Activated naive CD4-positive, alpha-beta T cell treated with anti-CD3 and anti-CD28 coated beads for 36 hours (primary cell): ENCODE results near the gene SLC26A4. TPM values are rescaled to one million over a fixed set of nuclear protein-coding genes. Genes with fewer than 3 reads are reported as not detected.

Experiments
- CTCF ChIA-PET: fragments of 350-600 bp; sonication (Branson Sonifier 250); formaldehyde crosslinking; loops from one replicate; lab custom pipeline; 2021; ENCODE audit warnings: antibody characterized with exemption; lab: Charles Lee
- DNase-seq: peaks from one replicate; pipeline ENCODE4 v3.0.0-alpha.2; 2020
- H3K27ac Mint-ChIP-seq: one replicate; pipeline ENCODE4 v1.8.0; 2021; ENCODE audit warnings: mild to moderate bottlenecking, mixed read lengths
- H3K27me3 Mint-ChIP-seq: one replicate; pipeline ENCODE4 v1.8.0; 2021; ENCODE audit warnings: low read depth, mixed read lengths
- H3K36me3 Mint-ChIP-seq: one replicate; pipeline ENCODE4 v1.8.0; 2021; ENCODE audit warnings: low read depth, mixed read lengths
- H3K4me1 Mint-ChIP-seq: one replicate; pipeline ENCODE4 v1.8.0; 2021; ENCODE audit warnings: low read depth, mixed read lengths
- H3K4me3 Mint-ChIP-seq: one replicate; pipeline ENCODE4 v1.8.0; 2021; ENCODE audit warnings: mild to moderate bottlenecking, moderate library complexity, mixed read lengths
- H3K9me3 Mint-ChIP-seq: one replicate; pipeline ENCODE4 v1.8.0; 2021; ENCODE audit warnings: mixed read lengths
- intact Hi-C: fragments of 100-400 bp; cut with micrococcal nuclease; formaldehyde crosslinking; loops from one replicate; pipeline ENCODE4 v1.15.1; 2023
- total RNA-seq, 2 experiments: library from RNA; stranded (reverse); gene quantifications; one replicate each; pipeline ENCODE4 v1.2.3, GENCODE V29; 2021

The SLC26A4 gene
- total RNA-seq, 2 experiments from 2014 or later = 0.74 to 1.3 TPM

DNA sequence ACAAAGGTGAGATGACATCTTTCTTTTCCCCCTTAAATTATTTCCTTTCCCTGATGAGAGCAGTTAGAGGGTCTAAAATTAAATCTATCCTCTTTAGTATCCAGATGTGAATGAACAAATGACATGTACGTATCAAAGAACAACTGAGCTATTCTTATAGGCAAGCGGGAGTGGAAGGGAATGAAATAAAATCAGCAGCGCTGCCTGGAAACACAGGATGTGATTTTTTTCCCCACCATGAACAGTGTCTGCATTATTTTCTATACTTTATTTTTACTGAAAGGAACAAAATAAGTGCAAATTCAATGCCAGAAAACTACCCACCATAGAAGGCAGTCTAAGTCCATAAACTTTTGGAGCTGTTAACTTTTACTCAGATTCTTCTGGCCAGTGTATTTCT lies 40.6 kb downstream of the SLC26A4 start:
- DNase-seq = no peak
- peaks cover 5% of the 10 kb centered on the region for H3K4me1 Mint-ChIP-seq
- H3K27me3 Mint-ChIP-seq = peaks cover 3% of the 10 kb centered on the region
- H3K27ac Mint-ChIP-seq = no peak overlapping the region
- CTCF ChIA-PET = interaction anchor here (0.8 to 0.9 kb wide), 2 partner anchors 11 to 12 kb away, joined by 3 read pairs; no protein-coding TSS in a partner anchor
- H3K36me3 Mint-ChIP-seq = no peaks in the 10 kb centered on the region
- no peak overlapping the region for H3K4me3 Mint-ChIP-seq
- intact Hi-C loops = no loop called here
- no peaks in the 10 kb centered on the region for H3K9me3 Mint-ChIP-seq

DNA sequence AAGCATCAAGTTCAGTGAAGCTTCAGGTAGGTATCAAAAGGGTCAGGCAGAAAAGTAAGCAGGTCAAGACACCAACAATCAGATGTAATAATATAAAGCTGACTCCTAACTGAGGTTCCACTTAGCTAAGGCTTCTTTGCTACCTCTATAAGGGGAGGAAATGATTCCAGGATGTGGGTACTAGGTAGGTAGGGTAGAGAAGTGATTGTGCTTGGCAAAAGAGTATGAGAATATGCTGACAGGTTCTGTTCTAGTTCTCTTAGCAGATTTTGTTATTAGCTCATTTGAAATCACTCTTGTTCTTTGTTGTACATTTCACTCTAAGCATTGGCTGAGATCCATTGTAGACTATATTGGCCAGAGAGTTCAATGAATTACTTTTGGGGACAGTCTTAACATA lies 42.6 kb downstream of the SLC26A4 start:
- CTCF ChIA-PET = interaction anchor here (1.1 to 1.3 kb wide), 2 partner anchors 10 to 172 kb away, joined by 3 read pairs; no protein-coding TSS in a partner anchor
- no peaks in the 10 kb centered on the region for H3K36me3 Mint-ChIP-seq
- no peak overlapping the region for H3K27ac Mint-ChIP-seq
- intact Hi-C loops = no loop called here
- H3K27me3 Mint-ChIP-seq = peaks cover 3% of the 10 kb centered on the region
- no peak overlapping the region for H3K4me3 Mint-ChIP-seq
- H3K4me1 Mint-ChIP-seq = peaks cover 2% of the 10 kb centered on the region
- DNase-seq = no peak
- H3K9me3 Mint-ChIP-seq = no peaks in the 10 kb centered on the region

DNA sequence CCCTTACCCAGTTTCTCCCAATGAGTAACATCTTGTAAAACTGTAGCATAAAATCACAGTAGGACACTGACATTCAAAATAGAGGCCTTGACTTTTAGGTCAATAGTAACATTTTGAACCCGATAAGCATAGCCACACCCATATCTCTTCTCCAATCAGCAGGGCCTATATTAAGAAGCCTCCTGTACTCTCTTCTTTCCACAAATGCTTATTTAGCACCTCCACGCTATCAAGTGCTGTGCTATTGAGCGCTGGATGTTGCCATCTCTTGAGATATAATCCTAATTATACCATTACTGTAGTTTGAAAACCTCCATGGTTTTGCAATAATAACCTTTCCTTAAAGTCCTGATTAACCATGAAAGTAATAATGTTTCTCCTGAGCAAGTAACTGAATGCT lies 43.2 kb downstream of the SLC26A4 start:
- CTCF ChIA-PET = interaction anchor here (1.1 kb wide), 1 partner anchor 171 kb away, joined by 3 read pairs; no protein-coding TSS in a partner anchor
- intact Hi-C loops = no loop called here
- no peaks in the 10 kb centered on the region for H3K9me3 Mint-ChIP-seq
- peaks cover 3% of the 10 kb centered on the region for H3K27me3 Mint-ChIP-seq
- H3K4me3 Mint-ChIP-seq = no peak overlapping the region
- no peaks in the 10 kb centered on the region for H3K36me3 Mint-ChIP-seq
- peaks cover 2% of the 10 kb centered on the region for H3K4me1 Mint-ChIP-seq
- H3K27ac Mint-ChIP-seq = no peak overlapping the region
- DNase-seq = no peak

DNA sequence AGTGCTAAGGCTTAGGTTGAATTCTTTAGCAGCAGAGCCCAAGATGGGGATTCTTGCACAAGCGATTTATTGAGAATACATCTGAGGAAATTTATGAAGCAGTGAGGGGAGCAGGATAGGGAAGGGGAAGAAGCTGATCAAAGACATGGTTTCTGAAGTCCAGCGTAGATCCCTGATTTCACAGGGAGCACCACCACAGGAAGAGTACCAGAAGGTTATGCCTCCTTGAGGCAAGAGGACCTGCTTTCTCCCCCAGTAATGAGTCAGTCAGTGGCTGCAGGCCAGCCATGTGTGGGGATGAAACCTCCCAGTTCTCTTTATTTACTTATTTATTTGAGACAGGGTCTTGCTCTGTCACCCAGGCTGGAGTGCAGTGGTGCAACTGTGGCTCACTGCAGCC lies 48.3 kb downstream of the SLC26A4 start:
- CTCF ChIA-PET = interaction anchor here (0.6 kb wide), 2 partner anchors 288 to 1173 kb away, joined by 4 read pairs; no protein-coding TSS in a partner anchor
- H3K4me3 Mint-ChIP-seq = no peak overlapping the region
- no peaks in the 10 kb centered on the region for H3K4me1 Mint-ChIP-seq
- H3K27me3 Mint-ChIP-seq = no peaks in the 10 kb centered on the region
- H3K9me3 Mint-ChIP-seq = no peaks in the 10 kb centered on the region
- intact Hi-C loops = loop anchor here (5.0 kb wide), 1 partner anchor 37 kb away; no protein-coding TSS in a partner anchor
- no peaks in the 10 kb centered on the region for H3K36me3 Mint-ChIP-seq
- H3K27ac Mint-ChIP-seq = no peak overlapping the region
- DNase-seq = no peak

DNA sequence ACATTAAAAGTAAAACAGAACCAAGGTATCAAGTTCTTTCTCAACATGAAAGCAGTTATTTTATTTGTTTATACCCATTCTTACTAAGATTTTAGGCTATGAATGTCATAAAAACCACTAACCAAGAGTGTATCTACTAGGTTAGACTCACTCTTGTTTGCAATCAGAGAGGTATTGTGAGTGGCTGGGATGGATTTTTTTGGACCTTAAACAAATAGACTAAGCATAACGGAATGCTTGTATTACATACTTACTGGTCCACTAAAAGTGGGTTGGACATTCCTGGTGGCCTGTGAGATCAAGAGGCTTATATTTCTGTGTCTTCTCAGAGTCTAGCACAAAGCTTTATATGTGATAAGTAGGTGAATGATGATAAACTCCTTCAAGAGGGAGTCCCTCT lies 50.7 kb downstream of the SLC26A4 start:
- no peak for DNase-seq
- Mint-ChIP-seq H3K36me3 (no peaks in the 10 kb centered on the region), H3K4me3 (no peak overlapping the region), H3K9me3 (no peaks in the 10 kb centered on the region), H3K4me1 (no peaks in the 10 kb centered on the region), H3K27me3 (no peaks in the 10 kb centered on the region), H3K27ac (no peak overlapping the region)
- CTCF ChIA-PET = interaction anchor here (0.7 kb wide), 2 partner anchors 10 to 735 kb away, joined by 3 read pairs; no protein-coding TSS in a partner anchor
- intact Hi-C loops = no loop called here

DNA sequence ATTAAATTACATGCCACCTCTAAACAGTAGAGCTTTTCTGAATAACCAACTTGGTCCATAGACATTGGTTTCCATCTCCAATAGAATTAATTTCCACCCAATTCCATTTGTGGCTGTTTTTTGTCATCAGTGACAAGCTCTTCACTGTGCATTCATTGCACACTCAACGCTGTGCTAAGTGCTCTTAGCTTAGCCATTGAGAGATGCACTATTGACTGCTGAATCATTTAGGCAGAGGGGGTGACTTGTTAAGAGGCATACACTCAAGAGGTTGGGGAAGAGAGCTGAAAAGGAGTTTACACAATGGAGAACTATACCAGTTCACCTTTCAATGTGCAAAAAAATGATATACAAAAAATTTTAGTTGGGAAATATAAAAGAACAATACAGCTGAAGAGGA lies 51.4 kb downstream of the SLC26A4 start:
- Mint-ChIP-seq H3K27me3 (no peaks in the 10 kb centered on the region), H3K4me1 (no peaks in the 10 kb centered on the region), H3K27ac (no peak overlapping the region), H3K9me3 (no peaks in the 10 kb centered on the region), H3K4me3 (no peak overlapping the region), H3K36me3 (no peaks in the 10 kb centered on the region)
- CTCF ChIA-PET = interaction anchor here (0.7 kb wide), 3 partner anchors 10 to 736 kb away, joined by 3 to 4 read pairs (median 3); no protein-coding TSS in a partner anchor
- no peak for DNase-seq
- intact Hi-C loops = no loop called here

DNA sequence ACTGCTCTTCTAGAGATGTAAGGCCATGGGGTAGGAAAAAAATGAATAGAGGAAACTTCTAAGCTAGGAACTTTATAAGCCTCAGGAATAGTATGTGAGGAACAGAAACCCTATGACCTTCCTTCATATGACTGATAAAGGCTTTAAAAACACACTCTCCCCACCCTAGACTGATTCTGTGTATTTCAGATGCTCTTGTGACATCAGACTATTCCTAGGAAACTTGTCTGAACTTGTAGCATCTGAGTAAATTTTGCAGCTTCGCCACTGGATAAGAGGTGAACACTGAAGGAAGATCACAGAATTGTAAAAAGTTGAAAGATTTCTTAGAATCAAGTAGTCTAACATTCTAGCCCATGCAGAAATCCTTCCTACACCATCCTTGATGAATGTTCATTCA lies 52.3 kb downstream of the SLC26A4 start:
- intact Hi-C loops = no loop called here
- CTCF ChIA-PET = interaction anchor here (0.6 to 1.6 kb wide), 4 partner anchors 8 to 12 kb away, joined by 3 read pairs; no protein-coding TSS in a partner anchor
- H3K4me1 Mint-ChIP-seq = no peaks in the 10 kb centered on the region

DNA sequence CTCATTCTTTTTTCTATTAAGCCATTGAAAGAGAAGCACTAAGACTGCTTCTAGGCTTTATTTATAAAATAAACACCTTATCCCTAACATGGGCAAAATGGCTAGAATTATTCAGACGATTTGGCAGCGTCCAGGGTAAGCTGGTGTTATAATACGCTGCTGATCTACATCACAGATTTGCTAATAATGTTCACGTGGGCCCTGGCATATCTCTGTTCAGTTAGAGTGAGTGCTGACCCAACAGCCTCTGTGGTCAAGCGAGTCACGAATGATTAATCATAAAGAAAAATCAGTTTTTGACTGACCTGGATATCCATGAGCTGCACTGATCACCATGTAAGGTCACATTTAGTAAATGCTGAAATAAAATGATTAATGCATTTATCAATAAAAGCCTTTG lies 54.9 kb downstream of the SLC26A4 start:
- no peak overlapping the region for H3K4me3 Mint-ChIP-seq
- no peaks in the 10 kb centered on the region for H3K9me3 Mint-ChIP-seq
- intact Hi-C loops = no loop called here
- DNase-seq = no peak
- no peaks in the 10 kb centered on the region for H3K36me3 Mint-ChIP-seq
- H3K27me3 Mint-ChIP-seq = no peaks in the 10 kb centered on the region
- H3K27ac Mint-ChIP-seq = no peak overlapping the region
- CTCF ChIA-PET = no interaction called here
- H3K4me1 Mint-ChIP-seq = no peaks in the 10 kb centered on the region

More for the DNA sequence above, 52.3 kb downstream of the SLC26A4 start:
- Mint-ChIP-seq H3K36me3 (no peaks in the 10 kb centered on the region), H3K27me3 (no peaks in the 10 kb centered on the region), H3K9me3 (no peaks in the 10 kb centered on the region), H3K4me3 (no peak overlapping the region), H3K27ac (no peak overlapping the region)
- no peak for DNase-seq

DNA sequence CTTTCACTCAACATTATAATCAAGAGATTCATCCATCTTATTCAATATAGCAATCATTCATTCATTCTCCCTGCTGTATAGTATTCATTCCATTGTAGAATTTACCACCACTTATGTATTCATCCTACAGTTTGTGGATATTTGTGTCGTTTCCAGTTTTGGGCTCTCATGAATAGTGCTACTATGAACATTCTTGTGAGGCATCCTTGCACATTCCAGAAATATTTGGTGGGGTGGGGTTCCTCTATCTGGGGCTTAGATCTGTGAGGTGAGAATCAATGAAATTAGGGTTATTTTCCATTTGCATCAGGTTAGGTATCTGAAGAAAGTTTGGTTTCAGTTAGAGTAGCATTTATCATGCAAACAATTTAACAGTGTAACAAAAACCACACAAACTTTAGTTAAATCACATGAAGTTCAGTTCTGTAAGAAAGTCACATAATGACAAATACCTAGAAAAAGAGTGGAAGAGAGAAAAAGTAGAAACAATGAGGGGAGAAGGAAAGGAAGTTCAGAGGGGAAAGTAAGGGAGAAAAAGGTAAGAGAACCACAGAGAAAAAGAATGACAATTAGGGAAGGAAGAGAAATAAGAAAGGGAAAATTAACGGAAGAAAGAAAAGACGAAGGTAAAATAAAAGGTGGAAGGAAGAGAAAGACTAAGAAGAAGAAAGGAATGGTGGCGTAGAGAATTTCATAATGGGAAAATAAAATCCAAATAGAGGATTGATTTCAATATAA lies 58.0 kb downstream of the SLC26A4 start:
- H3K4me1 Mint-ChIP-seq = no peaks in the 10 kb centered on the region
- H3K4me3 Mint-ChIP-seq = no peak overlapping the region
- intact Hi-C loops = no loop called here
- H3K9me3 Mint-ChIP-seq = no peaks in the 10 kb centered on the region
- H3K27me3 Mint-ChIP-seq = no peaks in the 10 kb centered on the region
- CTCF ChIA-PET = interaction anchor here (0.8 kb wide), 1 partner anchor 256 kb away, joined by 3 read pairs; no protein-coding TSS in a partner anchor
- no peaks in the 10 kb centered on the region for H3K36me3 Mint-ChIP-seq
- DNase-seq = no peak
- H3K27ac Mint-ChIP-seq = no peak overlapping the region

DNA sequence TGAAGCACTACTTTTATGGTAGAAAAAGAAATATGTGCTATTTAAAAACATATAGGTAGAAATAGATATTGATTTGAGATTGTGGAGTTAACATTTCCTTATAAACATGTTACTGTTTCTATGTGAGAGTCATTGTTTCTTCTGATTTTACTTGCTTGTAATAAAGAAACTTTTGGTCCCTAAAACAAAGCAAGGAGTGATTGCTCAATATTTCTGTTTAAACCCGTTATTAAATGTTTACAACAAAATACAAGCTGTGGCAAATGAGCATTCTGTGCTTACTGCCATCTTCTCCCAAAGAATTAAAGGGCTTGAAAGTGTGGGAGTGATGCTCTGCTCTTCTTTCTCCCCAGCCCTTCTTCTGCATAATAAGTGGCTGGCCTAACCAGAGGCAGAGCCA lies 60.7 kb downstream of the SLC26A4 start:
- no peak overlapping the region for H3K4me3 Mint-ChIP-seq
- no peaks in the 10 kb centered on the region for H3K36me3 Mint-ChIP-seq
- CTCF ChIA-PET = no interaction called here
- H3K9me3 Mint-ChIP-seq = no peaks in the 10 kb centered on the region
- peaks cover 1% of the 10 kb centered on the region for H3K27me3 Mint-ChIP-seq
- H3K4me1 Mint-ChIP-seq = no peaks in the 10 kb centered on the region
- no peak for DNase-seq
- no peak overlapping the region for H3K27ac Mint-ChIP-seq
- intact Hi-C loops = no loop called here

DNA sequence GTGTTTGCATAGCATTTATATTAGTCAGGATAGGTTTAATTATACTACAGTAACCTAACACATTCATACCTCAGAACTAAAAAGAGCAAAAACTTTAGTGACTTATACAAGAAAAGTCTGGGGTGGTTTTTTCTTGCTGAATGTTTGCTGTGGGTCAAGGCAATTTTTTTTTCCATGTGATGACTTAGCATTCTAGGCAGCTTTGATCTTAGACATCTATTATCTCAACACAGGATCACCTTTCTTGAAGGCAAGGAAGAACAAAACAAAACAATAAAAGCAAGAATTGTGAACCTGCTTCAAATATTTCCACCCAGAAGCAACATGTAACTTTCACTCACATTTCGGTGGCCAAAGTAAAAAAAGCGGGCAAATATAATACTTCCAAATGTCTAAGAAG lies 62.6 kb downstream of the SLC26A4 start:
- no peaks in the 10 kb centered on the region for H3K9me3 Mint-ChIP-seq

DNA sequence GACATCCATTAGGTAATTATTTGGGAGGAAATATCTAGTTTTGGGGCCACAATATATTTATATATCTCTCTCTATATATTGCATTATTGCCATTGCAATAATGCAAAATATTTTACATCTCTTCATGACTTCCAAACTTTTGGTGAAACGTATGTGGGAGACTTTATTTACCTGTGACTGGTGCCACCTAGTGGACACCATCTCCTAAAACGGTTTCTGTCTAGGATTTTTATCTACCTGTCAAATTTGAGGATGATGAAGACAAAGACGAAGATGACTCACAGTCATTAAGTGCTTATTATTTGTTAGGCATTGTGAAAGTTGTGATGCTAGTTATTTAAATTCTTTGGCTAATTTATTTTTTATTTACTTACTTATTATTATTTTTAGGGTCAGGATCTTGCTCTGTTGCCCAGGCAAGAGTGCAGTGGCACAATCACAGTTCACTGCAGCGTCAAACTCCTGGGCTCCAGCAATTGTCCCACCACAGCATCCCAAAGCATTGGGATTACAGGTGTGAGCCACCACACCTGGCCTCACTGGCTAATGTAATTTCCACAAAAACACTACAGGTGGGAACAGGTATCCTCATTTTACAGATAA lies 64.6 kb downstream of the SLC26A4 start:
- no peaks in the 10 kb centered on the region for H3K9me3 Mint-ChIP-seq
- DNase-seq = peak; percentile 75
- H3K27ac Mint-ChIP-seq = no peak overlapping the region
- H3K36me3 Mint-ChIP-seq = no peaks in the 10 kb centered on the region
- H3K27me3 Mint-ChIP-seq = peaks cover 26% of the 10 kb centered on the region
- no peaks in the 10 kb centered on the region for H3K4me1 Mint-ChIP-seq
- no peak overlapping the region for H3K4me3 Mint-ChIP-seq
- intact Hi-C loops = loop anchor here (1.0 to 5.0 kb wide), 6 partner anchors 145 to 932 kb away; partner anchors contain the start of gene BCAP29
- CTCF ChIA-PET = interaction anchor here (0.6 to 1.4 kb wide), 7 partner anchors 13 to 531 kb away, joined by 3 to 6 read pairs (median 3); no protein-coding TSS in a partner anchor

More for the DNA sequence above, 62.6 kb downstream of the SLC26A4 start:
- Mint-ChIP-seq H3K36me3 (no peaks in the 10 kb centered on the region), H3K27ac (no peak overlapping the region), H3K27me3 (peaks cover 17% of the 10 kb centered on the region), H3K4me1 (no peaks in the 10 kb centered on the region), H3K4me3 (no peak overlapping the region)
- intact Hi-C loops = no loop called here
- CTCF ChIA-PET = interaction anchor here (0.6 to 2.2 kb wide), 8 partner anchors 10 to 902 kb away, joined by 3 to 9 read pairs (median 3); no protein-coding TSS in a partner anchor
- no peak for DNase-seq
